Measurements from ENCODE around the gene BAG1. TPM values are rescaled to one million over a fixed set of nuclear protein-coding genes. Genes with fewer than 3 reads are reported as not detected.

The BAG1 gene
- total RNA-seq, 1 donor from 2014 or later: 116 TPM

DNA sequence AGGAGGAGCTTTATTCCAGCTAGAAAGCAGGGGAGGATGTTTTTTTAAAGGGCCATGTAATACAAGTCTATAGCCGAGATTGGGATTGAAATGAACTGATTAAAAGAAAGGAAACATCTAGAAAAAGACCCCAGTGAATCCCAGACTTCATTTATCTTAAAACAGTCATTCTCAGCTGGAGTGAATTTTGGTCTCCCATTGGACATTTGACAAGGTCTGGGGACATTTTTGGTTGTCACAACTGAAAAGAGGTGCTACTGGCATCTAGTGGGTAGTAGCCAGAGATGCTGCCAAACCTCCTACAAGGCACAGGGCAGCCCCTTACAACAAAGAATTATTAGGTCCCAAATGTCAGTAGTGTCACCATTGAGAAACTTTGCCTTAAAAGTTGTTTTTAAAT, 40.8 kb downstream of the BAG1 start:
- Histone ChIP-seq H3K4me1 (peaks cover 9% of the 10 kb centered on the region), H3K36me3 (no peaks in the 10 kb centered on the region), H3K9me3 (no peaks in the 10 kb centered on the region), H3K4me3 (no peak overlapping the region), H3K27ac (no peak overlapping the region), H3K27me3 (no peaks in the 10 kb centered on the region)
- TF ChIP-seq, protein P1, sequence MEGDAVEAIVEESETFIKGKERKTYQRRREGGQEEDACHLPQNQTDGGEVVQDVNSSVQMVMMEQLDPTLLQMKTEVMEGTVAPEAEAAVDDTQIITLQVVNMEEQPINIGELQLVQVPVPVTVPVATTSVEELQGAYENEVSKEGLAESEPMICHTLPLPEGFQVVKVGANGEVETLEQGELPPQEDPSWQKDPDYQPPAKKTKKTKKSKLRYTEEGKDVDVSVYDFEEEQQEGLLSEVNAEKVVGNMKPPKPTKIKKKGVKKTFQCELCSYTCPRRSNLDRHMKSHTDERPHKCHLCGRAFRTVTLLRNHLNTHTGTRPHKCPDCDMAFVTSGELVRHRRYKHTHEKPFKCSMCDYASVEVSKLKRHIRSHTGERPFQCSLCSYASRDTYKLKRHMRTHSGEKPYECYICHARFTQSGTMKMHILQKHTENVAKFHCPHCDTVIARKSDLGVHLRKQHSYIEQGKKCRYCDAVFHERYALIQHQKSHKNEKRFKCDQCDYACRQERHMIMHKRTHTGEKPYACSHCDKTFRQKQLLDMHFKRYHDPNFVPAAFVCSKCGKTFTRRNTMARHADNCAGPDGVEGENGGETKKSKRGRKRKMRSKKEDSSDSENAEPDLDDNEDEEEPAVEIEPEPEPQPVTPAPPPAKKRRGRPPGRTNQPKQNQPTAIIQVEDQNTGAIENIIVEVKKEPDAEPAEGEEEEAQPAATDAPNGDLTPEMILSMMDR (IDR thresholded peaks at IDR 0.05): no peak
- ATAC-seq (no peak), DNase-seq (no peak)
- intact Hi-C loops (cut with DNase I): no loop called here

DNA sequence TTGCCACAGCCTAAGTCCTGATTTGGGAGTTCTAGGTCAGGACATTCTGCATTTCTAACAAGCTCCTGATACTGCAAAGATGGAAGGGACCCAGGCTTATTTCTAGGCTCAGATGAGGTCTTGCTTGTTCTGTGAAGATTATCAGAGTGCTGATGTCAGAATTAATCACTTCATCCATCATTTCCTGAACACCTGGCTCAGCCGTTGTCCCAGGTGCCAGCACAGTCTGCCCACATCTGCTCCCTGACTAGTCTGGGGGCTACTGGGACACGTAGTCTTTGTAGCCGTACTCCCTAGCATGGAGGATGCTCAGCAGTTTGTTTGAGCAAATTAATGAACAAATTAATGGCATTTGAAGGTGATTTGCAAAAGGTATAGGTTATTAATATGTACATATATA, 42.5 kb downstream of the BAG1 start:
- H3K4me1 ChIP-seq: peaks cover 9% of the 10 kb centered on the region
- intact Hi-C loops (cut with DNase I): no loop called here
- ATAC-seq: no peak
- H3K27me3 ChIP-seq: no peaks in the 10 kb centered on the region
- H3K27ac ChIP-seq: no peak overlapping the region
- DNase-seq: no peak
- H3K9me3 ChIP-seq: no peaks in the 10 kb centered on the region
- no peaks in the 10 kb centered on the region for H3K36me3 ChIP-seq
- no peak overlapping the region for H3K4me3 ChIP-seq
- TF ChIP-seq, protein P1 (IDR thresholded peaks at IDR 0.05): no peak

DNA sequence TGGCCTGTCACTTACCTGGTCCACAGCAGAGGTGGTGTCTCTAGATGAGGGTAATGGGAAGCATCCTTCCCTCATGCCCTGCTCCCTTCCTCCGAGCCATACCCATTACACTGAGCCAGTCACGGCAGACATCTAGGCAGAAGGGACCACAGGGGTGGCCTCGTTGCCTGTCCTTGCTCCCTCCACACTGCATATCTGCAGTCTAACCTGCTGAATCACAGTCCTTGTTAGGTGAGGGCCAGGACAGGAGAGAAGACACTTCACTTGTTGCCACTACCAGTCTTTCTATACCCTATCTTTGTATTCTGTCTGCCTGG, 43.0 kb downstream of the BAG1 start:
- Histone ChIP-seq H3K4me3 (no peak overlapping the region), H3K36me3 (no peaks in the 10 kb centered on the region), H3K9me3 (no peaks in the 10 kb centered on the region), H3K27ac (no peak overlapping the region), H3K4me1 (peaks cover 9% of the 10 kb centered on the region), H3K27me3 (no peaks in the 10 kb centered on the region)
- no peak for DNase-seq
- intact Hi-C loops (cut with DNase I): no loop called here
- TF ChIP-seq, protein P1 (IDR thresholded peaks at IDR 0.05): no peak
- ATAC-seq: no peak

DNA sequence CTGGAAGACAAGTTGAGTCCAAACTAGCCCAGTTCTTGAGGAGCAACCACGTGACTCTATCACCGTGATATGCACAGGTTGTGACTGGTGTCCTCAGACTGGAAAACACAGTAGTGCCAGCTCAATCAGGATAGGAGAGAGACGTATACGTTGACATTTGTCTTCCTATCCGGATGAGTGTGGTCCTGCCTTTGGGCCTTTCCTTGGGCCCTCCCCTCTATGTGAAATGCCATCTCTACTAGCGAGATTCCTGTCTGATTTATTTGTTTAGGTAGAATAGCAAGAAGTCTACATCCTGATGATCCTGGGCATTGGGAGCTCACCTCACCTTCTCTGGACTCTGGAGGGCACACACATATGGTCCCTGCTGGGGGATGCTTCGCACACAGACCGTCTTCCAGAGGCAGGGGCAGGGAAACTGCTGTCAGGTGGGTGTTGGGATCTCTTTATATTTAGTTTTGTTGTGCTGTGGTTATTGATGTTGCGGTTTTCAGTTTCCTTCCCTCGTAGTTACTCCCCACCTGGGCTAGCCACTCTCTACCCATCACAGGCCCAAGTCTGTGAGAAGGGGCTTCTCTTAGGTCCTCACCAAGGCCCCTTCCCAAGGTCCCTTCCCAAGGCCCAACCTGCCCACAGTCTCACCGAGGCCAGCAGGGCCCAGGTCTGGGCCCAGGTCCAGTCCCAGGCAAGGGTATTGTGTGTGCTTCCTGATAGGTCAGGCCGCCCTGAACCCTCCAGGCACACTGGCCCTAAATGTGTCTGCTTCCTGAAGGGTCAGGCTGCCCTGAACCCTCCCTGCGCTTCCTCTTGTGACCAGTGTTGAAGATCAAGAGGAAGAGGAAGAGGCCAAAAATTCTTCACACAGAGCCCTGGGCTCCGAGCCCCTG, 43.6 kb downstream of the BAG1 start:
- Histone ChIP-seq H3K27ac (no peak overlapping the region), H3K36me3 (no peaks in the 10 kb centered on the region), H3K4me1 (peaks cover 6% of the 10 kb centered on the region), H3K27me3 (no peaks in the 10 kb centered on the region), H3K9me3 (no peaks in the 10 kb centered on the region), H3K4me3 (no peak overlapping the region)
- DNase-seq (no peak), ATAC-seq (peak; percentile 74)
- intact Hi-C loops (cut with DNase I): no loop called here
- TF ChIP-seq, protein P1 (IDR thresholded peaks at IDR 0.05): no peak

DNA sequence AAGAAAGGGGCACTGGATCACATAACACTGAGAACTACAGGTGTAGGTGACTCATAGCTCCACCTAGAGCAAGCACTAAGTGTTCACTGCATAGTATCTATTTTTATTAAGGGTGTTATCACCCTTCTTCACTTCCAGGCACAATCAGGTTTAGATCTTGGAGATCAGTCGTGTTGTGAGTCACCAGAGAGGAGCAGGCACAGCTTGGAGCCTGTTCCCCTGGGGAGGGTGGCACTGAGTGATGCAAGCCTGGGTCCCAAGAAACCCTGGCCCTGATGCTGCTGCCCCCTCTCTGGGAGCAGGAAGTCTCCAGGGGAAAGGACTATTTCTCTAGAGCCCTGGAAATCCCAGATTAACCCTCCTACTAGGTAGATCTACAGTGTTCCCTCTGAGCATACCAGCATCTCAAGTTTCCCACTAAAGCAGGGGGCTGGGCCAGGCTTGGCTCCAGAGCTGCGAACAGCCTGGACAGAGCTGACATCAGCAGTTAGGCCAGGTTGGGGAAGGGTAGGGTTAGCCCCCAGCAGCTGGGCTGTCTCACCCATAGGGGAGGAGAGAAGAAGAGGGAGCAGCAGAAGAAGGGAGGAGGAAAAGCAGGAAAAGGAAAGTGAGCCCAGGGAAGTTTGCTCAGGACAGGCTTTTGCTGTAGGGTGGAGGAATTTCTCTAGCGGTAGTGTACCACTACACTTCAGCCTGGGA, 52.7 kb downstream of the BAG1 start:
- Histone ChIP-seq H3K36me3 (no peaks in the 10 kb centered on the region), H3K27me3 (no peaks in the 10 kb centered on the region), H3K4me1 (no peaks in the 10 kb centered on the region), H3K27ac (no peak overlapping the region), H3K4me3 (no peak overlapping the region), H3K9me3 (no peaks in the 10 kb centered on the region)
- TF ChIP-seq, protein P1 (IDR thresholded peaks at IDR 0.05): no peak
- DNase-seq (no peak), ATAC-seq (peak; percentile 51)
- intact Hi-C loops (cut with DNase I): no loop called here
